Amygdala (tissue), 56 donors: ENCODE measurements around the gene NLGN3.
A peak's percentile ranks its signal among the peaks of the same experiment; 100 is the strongest.
"Not testable (repeated sequence)": the region's sequence is repeated elsewhere in the genome, so short reads cannot be mapped to it uniquely, and the experiment has no call there.

Experiments
- DNase-seq, 56 donors: peaks; one replicate each; lab custom pipeline; 2025; lab: John Stamatoyannopoulos, UW

The NLGN3 gene

GRCh38 chrX:71168134-71168533 is 23.5 kb downstream of the NLGN3 start:
- no peak for DNase-seq

- DNase-seq = no peak
Measured at GRCh38 chrX:71169586-71169985, 24.9 kb downstream of the NLGN3 start.

GRCh38 chrX:71170660-71171059 is 26.0 kb downstream of the NLGN3 start:
- DNase-seq = no peak

- no peak for DNase-seq
Measured at GRCh38 chrX:71171110-71171801, 26.6 kb downstream of the NLGN3 start.

- no peak for DNase-seq
Measured at GRCh38 chrX:71173440-71173839, 28.8 kb downstream of the NLGN3 start.

GRCh38 chrX:71174795-71175194 is 30.2 kb downstream of the NLGN3 start:
- no peak for DNase-seq

- DNase-seq = no peak
Measured at GRCh38 chrX:71175531-71175930, 30.9 kb downstream of the NLGN3 start.

GRCh38 chrX:71177327-71177726 is 32.7 kb downstream of the NLGN3 start:
- DNase-seq = no peak

- DNase-seq = peak in 34 of 56 donors; percentile 0 to 70 (median 18)
Measured at GRCh38 chrX:71178908-71179307, 34.3 kb downstream of the NLGN3 start.

- DNase-seq = not testable (repeated sequence)
Measured at GRCh38 chrX:71180579-71181265, 36.1 kb downstream of the NLGN3 start.

- peak in 1 of 56 donors; percentile 36 for DNase-seq
Measured at GRCh38 chrX:71181558-71181909, 36.9 kb downstream of the NLGN3 start.

- peak in 54 of 56 donors; percentile 6 to 93 (median 78) for DNase-seq
Measured at GRCh38 chrX:71181910-71182799, 37.5 kb downstream of the NLGN3 start.

GRCh38 chrX:71182871-71183270 is 38.2 kb downstream of the NLGN3 start:
- no peak for DNase-seq

GRCh38 chrX:71183341-71183740 is 38.7 kb downstream of the NLGN3 start:
- DNase-seq = no peak

GRCh38 chrX:71184092-71184491 is 39.5 kb downstream of the NLGN3 start:
- DNase-seq = no peak

- DNase-seq = no peak
Measured at GRCh38 chrX:71184803-71185495, 40.3 kb downstream of the NLGN3 start.

GRCh38 chrX:71191248-71191647 is 46.6 kb downstream of the NLGN3 start:
- DNase-seq = no peak

GRCh38 chrX:71195964-71196649 is 51.5 kb downstream of the NLGN3 start:
- no peak for DNase-seq

GRCh38 chrX:71198066-71198465 is 53.4 kb downstream of the NLGN3 start:
- DNase-seq = peak in 1 of 56 donors; percentile 2
